Parietal lobe (tissue), 1 donor: ENCODE data around the gene MS4A15. TPM values are rescaled to one million over a fixed set of nuclear protein-coding genes. Genes with fewer than 3 reads are reported as not detected.

ENCODE experiments used
- total RNA-seq: library from RNA; depleted of rRNA; stranded (reverse); fragments of >200 nt; gene quantifications from one replicate; pipeline ENCODE4 v1.2.3, GENCODE V29; 2014

The MS4A15 gene, protein sequence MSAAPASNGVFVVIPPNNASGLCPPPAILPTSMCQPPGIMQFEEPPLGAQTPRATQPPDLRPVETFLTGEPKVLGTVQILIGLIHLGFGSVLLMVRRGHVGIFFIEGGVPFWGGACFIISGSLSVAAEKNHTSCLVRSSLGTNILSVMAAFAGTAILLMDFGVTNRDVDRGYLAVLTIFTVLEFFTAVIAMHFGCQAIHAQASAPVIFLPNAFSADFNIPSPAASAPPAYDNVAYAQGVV
- total RNA-seq = not detected

DNA sequence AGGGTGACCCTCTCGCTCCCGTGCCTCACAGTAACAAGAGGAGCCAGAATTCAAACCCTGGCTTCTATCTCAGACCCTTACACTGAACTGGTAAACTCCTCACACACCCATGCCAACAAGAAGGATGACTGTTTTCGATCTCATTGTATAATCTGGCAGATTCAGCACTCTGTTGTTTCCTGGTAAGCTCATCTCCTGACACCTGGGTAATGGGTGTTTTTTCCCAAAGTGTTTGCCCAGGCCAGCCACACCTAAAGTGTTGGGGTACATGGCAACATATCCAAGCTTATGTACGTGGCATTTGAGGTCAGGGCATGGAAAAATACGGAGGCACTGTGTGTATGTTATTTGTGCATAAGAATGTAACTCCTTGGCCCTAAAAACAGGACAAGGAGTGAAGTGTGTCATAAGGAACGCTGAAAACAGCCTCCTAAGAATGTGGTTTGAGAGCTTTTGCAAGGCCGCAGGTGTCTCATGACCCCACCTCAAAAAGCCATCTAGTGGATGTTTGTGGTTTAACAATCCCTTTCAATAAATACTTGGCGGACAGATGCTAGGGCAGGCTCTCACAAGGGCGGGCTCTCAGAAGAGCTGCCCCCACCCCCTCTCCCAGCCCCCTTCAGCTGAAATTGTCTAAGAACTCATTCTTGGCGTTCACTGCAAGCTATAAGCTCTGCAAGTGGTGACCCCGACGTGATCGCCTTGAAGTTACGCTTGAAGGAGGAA is at the start of gene MS4A15:
MS4A15 (plus strand) TSS at position 561 of the 726 bp plus-strand sequence. CDS start 6,867 bp downstream, outside the sequence.

DNA sequence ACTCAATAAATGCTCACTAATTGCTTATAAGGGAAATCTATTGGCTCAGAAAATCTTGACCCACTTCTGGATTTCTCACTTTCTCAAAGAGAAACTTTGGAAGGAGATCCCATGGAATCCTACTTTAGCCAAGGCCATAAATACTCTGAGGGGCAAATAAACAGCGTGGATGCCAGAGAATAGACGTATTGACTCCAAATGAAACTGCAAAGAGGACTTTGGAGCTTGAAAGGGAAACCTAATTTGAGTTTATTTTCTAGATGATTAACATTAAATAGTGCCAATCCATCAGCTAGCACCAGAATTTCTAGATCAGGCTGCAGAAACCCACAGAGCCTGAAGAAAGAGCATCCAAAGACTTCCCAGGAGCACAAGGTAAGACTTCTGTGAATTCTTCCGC is 32.2 kb upstream of the MS4A15 start, which contains the start of gene MS4A18:
MS4A18 (plus strand) TSS at position 301 of the 400 bp plus-strand sequence.

DNA sequence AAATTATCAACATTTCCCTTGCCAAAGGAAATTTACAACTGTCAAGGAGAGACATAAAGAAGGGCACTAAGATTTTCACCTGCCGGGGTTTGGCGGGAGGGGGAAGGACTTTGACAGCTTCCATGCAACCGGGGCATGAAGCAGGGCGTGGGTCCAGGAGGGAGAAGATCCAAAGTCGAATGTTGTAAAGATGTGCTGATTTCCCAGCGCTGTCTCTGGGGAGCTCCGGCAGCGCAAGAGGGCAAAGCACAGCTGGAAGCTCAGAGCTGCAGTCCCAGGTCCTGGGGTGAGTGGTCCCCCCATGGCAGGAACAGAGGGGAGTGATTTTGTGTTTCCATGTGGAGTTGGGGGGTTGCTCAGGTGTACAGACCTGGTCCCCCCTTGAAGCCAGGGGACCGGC is 28.5 kb downstream of the MS4A15 start, which contains the start of gene MS4A10:
MS4A10 (plus strand) TSS at position 198 of the 400 bp plus-strand sequence. CDS start 5,003 bp downstream, outside the sequence.

Other genes with a start within 250 kb of the MS4A15 start
- not detected for gene MS4A13, start 241.5 kb upstream of the MS4A15 start, total RNA-seq
- gene MS4A8, start 57.3 kb upstream of the MS4A15 start, total RNA-seq = not detected
- not detected for gene MS4A18, start 32.1 kb upstream of the MS4A15 start, total RNA-seq
- not detected for gene MS4A10, start 28.5 kb downstream of the MS4A15 start, total RNA-seq
- gene CCDC86, start 85.2 kb downstream of the MS4A15 start, total RNA-seq = 2.8 TPM
- 1.3 TPM for gene PTGDR2, start 99.1 kb downstream of the MS4A15 start, total RNA-seq
- not detected for gene ZP1, start 110.7 kb downstream of the MS4A15 start, total RNA-seq
- 49.5 TPM for gene PRPF19, start 149.7 kb downstream of the MS4A15 start, total RNA-seq
- gene TMEM109, start 157.3 kb downstream of the MS4A15 start, total RNA-seq = 8.1 TPM
- gene TMEM132A, start 167.6 kb downstream of the MS4A15 start, total RNA-seq = 139 TPM
- 1.9 TPM for gene SLC15A3, start 195.3 kb downstream of the MS4A15 start, total RNA-seq
- gene CD6, start 214.8 kb downstream of the MS4A15 start, total RNA-seq = not detected